Measurements from ENCODE around the gene SIPA1L3. TPM values are rescaled to one million over a fixed set of nuclear protein-coding genes. Genes with fewer than 3 reads are reported as not detected.

The SIPA1L3 gene
- polyA plus RNA-seq, 1 of the 3 experiments (the other 2 are of a cell fraction), result 11.6 TPM

GRCh38 chr19:38185562-38185961, 278.6 kb downstream of the SIPA1L3 start:
- CTCF ChIA-PET, result no interaction called here
- Histone ChIP-seq H3K9me2 (no peaks in the 10 kb centered on the region), H3K4me3 (ENCODE audit: low read depth in 2 of 2, low read length in 1 of 2) (no peak overlapping the region), H3F3A (replicated peaks; ENCODE audit: insufficient read depth) (no peaks in the 10 kb centered on the region), H2AFZ (ENCODE audit: low read depth) (no peak overlapping the region), H3K4me1 (ENCODE audit: control insufficient read depth in 1 of 2, insufficient read depth in 2 of 2, low read depth in 1 of 2, low read length in 1 of 2) (no peaks in the 10 kb centered on the region; a peak in 1 of 4 replicates), H3K27ac (ENCODE audit: low read depth in 2 of 2, low read length in 1 of 2) (no peak overlapping the region), H3K79me2 (ENCODE audit: insufficient read depth) (no peaks in the 10 kb centered on the region), H3K36me3 (replicated peaks in 1 of 2; ENCODE audit: control insufficient read depth in 1 of 2, insufficient read depth in 2 of 2, low read length in 1 of 2) (peaks cover 2 to 3% of the 10 kb centered on the region in 2 experiments), H3K9me3 (no peaks in the 10 kb centered on the region), H3K9ac (no peak overlapping the region), H3K27me3 (ENCODE audit: insufficient read depth) (no peaks in the 10 kb centered on the region), H3K4me2 (no peak overlapping the region), H4K20me1 (ENCODE audit: insufficient read depth) (no peaks in the 10 kb centered on the region)
- POLR2A ChIA-PET, result no interaction called here
- 99% methylated on average over 10 of the region's 10 CpGs for whole genome bisulfite sequencing (ENCODE audit: low lambda C conversion rate)
- TF ChIP-seq PBX3 (IDR thresholded peaks at IDR 0.05), result no peak
- TF ChIP-seq FOXM1 (IDR thresholded peaks at IDR 0.05; ENCODE audit: low read depth), result no peak
- TF ChIP-seq GATA2 (CRISPR knock-in tag; IDR thresholded peaks at IDR 0.05), result no peak
- TF ChIP-seq EP300 (IDR thresholded peaks at IDR 0.05; ENCODE audit: borderline replicate concordance in 1 of 2, low read depth in 1 of 2, low read length in 1 of 2), result no peak
- no peak for TF ChIP-seq REST (IDR thresholded peaks at IDR 0.05; ENCODE audit: low read depth, low read length)
- no peak for TF ChIP-seq TEAD4 (IDR thresholded peaks at IDR 0.05; ENCODE audit: borderline replicate concordance, insufficient read depth)
- TF ChIP-seq JUND (IDR thresholded peaks at IDR 0.05), result no peak
- no peak for TF ChIP-seq MAX (IDR thresholded peaks at IDR 0.05; ENCODE audit: low read depth)
- TF ChIP-seq TAF1 (IDR thresholded peaks at IDR 0.05; ENCODE audit: borderline replicate concordance, low read depth, low read length), result no peak
- DNase-seq, result no peak

GRCh38 chr19:38190061-38190460, 283.1 kb downstream of the SIPA1L3 start:
- TF ChIP-seq EP300 (IDR thresholded peaks at IDR 0.05; ENCODE audit: borderline replicate concordance in 1 of 2, low read depth in 1 of 2, low read length in 1 of 2), result no peak
- no peaks in the 10 kb centered on the region for H3K9me2 ChIP-seq
- H3K27ac ChIP-seq (ENCODE audit: low read depth in 2 of 2, low read length in 1 of 2), result no peak overlapping the region
- H3K36me3 ChIP-seq (replicated peaks in 1 of 2; ENCODE audit: control insufficient read depth in 1 of 2, insufficient read depth in 2 of 2, low read length in 1 of 2), result peaks cover 0 to 3% of the 10 kb centered on the region in 2 experiments
- H3K4me3 ChIP-seq (ENCODE audit: low read depth in 2 of 2, low read length in 1 of 2), result no peak overlapping the region
- POLR2A ChIA-PET, result no interaction called here
- no peaks in the 10 kb centered on the region for H3K27me3 ChIP-seq (ENCODE audit: insufficient read depth)
- H3K9me3 ChIP-seq, result no peaks in the 10 kb centered on the region
- WGBS (ENCODE audit: low lambda C conversion rate), result 80% methylated on average over 6 of the region's 6 CpGs
- H3K9ac ChIP-seq, result no peak overlapping the region
- no peaks in the 10 kb centered on the region for H4K20me1 ChIP-seq (ENCODE audit: insufficient read depth)
- H3K4me1 ChIP-seq (ENCODE audit: control insufficient read depth in 1 of 2, insufficient read depth in 2 of 2, low read depth in 1 of 2, low read length in 1 of 2), result no peaks in the 10 kb centered on the region; a peak in 1 of 4 replicates
- CTCF ChIA-PET, result interaction anchor here (0.7 to 1.6 kb wide), 2 partner anchors 48 to 262 kb away, joined by 3 to 7 read pairs; no protein-coding TSS in a partner anchor
- no peak overlapping the region for H3K4me2 ChIP-seq
- no peak for DNase-seq
- H2AFZ ChIP-seq (ENCODE audit: low read depth), result no peak overlapping the region
- H3F3A ChIP-seq (replicated peaks; ENCODE audit: insufficient read depth), result no peaks in the 10 kb centered on the region
- H3K79me2 ChIP-seq (ENCODE audit: insufficient read depth), result no peaks in the 10 kb centered on the region

All from SK-N-SH (cell line).